Upper lobe of left lung (tissue), 6 donors: ENCODE measurements around the gene ERC1. TPM values are rescaled to one million over a fixed set of nuclear protein-coding genes. Genes with fewer than 3 reads are reported as not detected.

Experiments
- ATAC-seq, 2 donors: fragments of 200-7000 bp; cut with Tn5 transposase; one replicate each; pipeline ENCODE4 v1.9.1; 2022; ENCODE audit warnings: mild to moderate bottlenecking in 2 of 2, moderate library complexity in 2 of 2; ENCODE audit not compliant: low FRiP score in 2 of 2
- DNase-seq, 2 donors: peaks; one replicate each; pipeline ENCODE4 v3.0.0-alpha.2; 2019 to 2020
- H3K27ac ChIP-seq, 4 donors: fragments of 200-600 bp; sonication (generic); one replicate each; pipeline ENCODE4 v1.5.1; 2016 to 2019
- H3K27me3 ChIP-seq, 4 donors: fragments of 200-600 bp; sonication (generic); one replicate each; pipeline ENCODE4 v1.5.1; 2017 to 2019
- H3K36me3 ChIP-seq, 4 donors: fragments of 200-600 bp; sonication (generic); one replicate each; pipeline ENCODE4 v1.5.1; 2016 to 2019
- H3K4me1 ChIP-seq, 4 donors: fragments of 200-600 bp; sonication (generic); one replicate each; pipeline ENCODE4 v1.5.1; 2018 to 2019
- H3K4me3 ChIP-seq, 4 donors: fragments of 200-600 bp; sonication (generic); one replicate each; pipeline ENCODE4 v1.5.1; 2017 to 2019; ENCODE audit warnings: mild to moderate bottlenecking in 2 of 4, moderate library complexity in 1 of 4
- H3K9me3 ChIP-seq, 4 donors: fragments of 200-600 bp; sonication (generic); one replicate each; pipeline ENCODE4 v1.5.1; 2018 to 2019
- EP300 ChIP-seq, 4 donors: sonication (generic); formaldehyde crosslinking; IDR thresholded peaks; one replicate each; pipeline ENCODE4 v1.5.1; 2017; ENCODE audit warnings: antibody characterized with exemption in 4 of 4, control low read depth in 2 of 4
- POLR2A ChIP-seq, 4 donors: fragments of 450-650 bp; IDR thresholded peaks; one replicate each; pipeline ENCODE4 v1.5.1; 2016 to 2017; ENCODE audit warnings: antibody characterized with exemption in 4 of 4, mild to moderate bottlenecking in 2 of 4
- POLR2AphosphoS5 ChIP-seq, 2 donors: sonication (generic); formaldehyde crosslinking; IDR thresholded peaks; one replicate each; pipeline ENCODE4 v1.5.1; 2017; ENCODE audit warnings: antibody characterized with exemption in 2 of 2
- WGBS, 2 donors: methylation state at CpG; one replicate each; pipeline ENCODE4 v1.1.5; 2017 to 2018; 5-methylcytosine and 5-hydroxymethylcytosine counted together
- total RNA-seq, 6 donors: library from RNA; depleted of rRNA in 4 of 6; stranded (reverse); fragments of >200 nt in 4 of 6; gene quantifications; one replicate each; pipeline versions ENCODE4 v1.1.0 to v1.2.1, GENCODE V29; 2016 to 2021
- TF ChIP-seq, protein P1 (sequence below), 6 experiments: fragments of 450-650 bp in 4 of 6; fragments of 200-600 bp in 2 of 6; sonication (generic) in 2 of 6; IDR thresholded peaks; one replicate each; pipeline ENCODE4 v1.5.1; 2016 to 2019; ENCODE audit warnings: antibody characterized with exemption in 6 of 6
- donor health status: DM: no; HTN: no; CAD: no; lungs with moderate emphysema.
- donor health status: DM: no; HTN: yes; CAD: no; lungs with severe emphysema.

The ERC1 gene
- total RNA-seq, 6 donors from 2014 or later = 37.7 to 158 (median 60.1) TPM

- Histone ChIP-seq H3K9me3 (no peaks in the 10 kb centered on the region), H3K27ac (no peak overlapping the region), H3K27me3 (no peaks in the 10 kb centered on the region), H3K4me1 (no peaks in the 10 kb centered on the region), H3K4me3 (no peak overlapping the region), H3K36me3 (peaks cover 0 to 15% (median 3%) of the 10 kb centered on the region in 4 donors)
- no peak for ATAC-seq
- WGBS, 2 donors = 97 to 98% methylated on average over 5 of the region's 5 CpGs
- no peak for DNase-seq
- TF ChIP-seq, protein P1, sequence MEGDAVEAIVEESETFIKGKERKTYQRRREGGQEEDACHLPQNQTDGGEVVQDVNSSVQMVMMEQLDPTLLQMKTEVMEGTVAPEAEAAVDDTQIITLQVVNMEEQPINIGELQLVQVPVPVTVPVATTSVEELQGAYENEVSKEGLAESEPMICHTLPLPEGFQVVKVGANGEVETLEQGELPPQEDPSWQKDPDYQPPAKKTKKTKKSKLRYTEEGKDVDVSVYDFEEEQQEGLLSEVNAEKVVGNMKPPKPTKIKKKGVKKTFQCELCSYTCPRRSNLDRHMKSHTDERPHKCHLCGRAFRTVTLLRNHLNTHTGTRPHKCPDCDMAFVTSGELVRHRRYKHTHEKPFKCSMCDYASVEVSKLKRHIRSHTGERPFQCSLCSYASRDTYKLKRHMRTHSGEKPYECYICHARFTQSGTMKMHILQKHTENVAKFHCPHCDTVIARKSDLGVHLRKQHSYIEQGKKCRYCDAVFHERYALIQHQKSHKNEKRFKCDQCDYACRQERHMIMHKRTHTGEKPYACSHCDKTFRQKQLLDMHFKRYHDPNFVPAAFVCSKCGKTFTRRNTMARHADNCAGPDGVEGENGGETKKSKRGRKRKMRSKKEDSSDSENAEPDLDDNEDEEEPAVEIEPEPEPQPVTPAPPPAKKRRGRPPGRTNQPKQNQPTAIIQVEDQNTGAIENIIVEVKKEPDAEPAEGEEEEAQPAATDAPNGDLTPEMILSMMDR (IDR thresholded peaks at IDR 0.05) = no peak
- TF ChIP-seq EP300 (IDR thresholded peaks at IDR 0.05) (no peak), POLR2A (IDR thresholded peaks at IDR 0.05) (no peak), POLR2AphosphoS5 (IDR thresholded peaks at IDR 0.05) (no peak)
Measured at GRCh38 chr12:1405619-1406018, 414.6 kb downstream of the ERC1 start.

DNA sequence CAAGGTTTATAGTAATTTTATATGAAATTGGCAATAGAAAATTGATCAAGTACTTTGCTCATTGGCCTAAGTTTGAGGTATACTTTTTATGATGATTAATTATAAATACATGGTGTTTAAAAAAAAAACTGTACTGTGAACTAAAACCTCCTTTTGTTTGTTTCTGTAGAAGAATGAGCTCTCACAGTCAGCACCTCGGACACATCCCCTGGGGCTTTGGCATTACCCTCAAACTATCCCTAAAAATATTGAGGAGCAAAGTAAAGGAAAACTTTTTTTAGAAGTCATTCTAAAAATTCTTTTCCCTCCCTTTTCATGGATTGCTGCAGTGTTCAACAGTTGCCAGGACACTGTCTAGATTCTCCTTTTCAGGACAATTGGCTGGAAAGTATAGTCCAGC is 419.8 kb downstream of the ERC1 start:
- Histone ChIP-seq H3K36me3 (peaks cover 0 to 23% (median 3%) of the 10 kb centered on the region in 4 donors), H3K4me1 (no peaks in the 10 kb centered on the region), H3K27me3 (no peaks in the 10 kb centered on the region), H3K27ac (no peak overlapping the region), H3K4me3 (no peak overlapping the region), H3K9me3 (no peaks in the 10 kb centered on the region)
- no peak for DNase-seq
- no peak for TF ChIP-seq POLR2A (IDR thresholded peaks at IDR 0.05)
- no peak for TF ChIP-seq POLR2AphosphoS5 (IDR thresholded peaks at IDR 0.05)
- TF ChIP-seq, protein P1 (IDR thresholded peaks at IDR 0.05) = no peak
- no peak for TF ChIP-seq EP300 (IDR thresholded peaks at IDR 0.05)
- 95 to 96% methylated on average over 1 of the region's 1 CpG for WGBS, 2 donors
- no peak for ATAC-seq

GRCh38 chr12:1413930-1414329 is 422.9 kb downstream of the ERC1 start:
- Histone ChIP-seq H3K36me3 (peaks cover 0 to 21% (median 3%) of the 10 kb centered on the region in 4 donors), H3K27me3 (no peaks in the 10 kb centered on the region), H3K4me1 (no peaks in the 10 kb centered on the region), H3K9me3 (no peaks in the 10 kb centered on the region), H3K27ac (no peak overlapping the region), H3K4me3 (no peak overlapping the region)
- WGBS, 2 donors = 95 to 97% methylated on average over 3 to 12 of the region's 12 CpGs
- no peak for ATAC-seq
- DNase-seq = peak in 1 of 2 donors; percentile 22
- TF ChIP-seq POLR2AphosphoS5 (IDR thresholded peaks at IDR 0.05) (no peak), POLR2A (IDR thresholded peaks at IDR 0.05) (no peak), EP300 (IDR thresholded peaks at IDR 0.05) (no peak)
- TF ChIP-seq, protein P1 (IDR thresholded peaks at IDR 0.05) = no peak

- no peak overlapping the region for H3K4me3 ChIP-seq
- WGBS, 2 donors = 80 to 89% methylated on average over 2 of the region's 2 CpGs
- TF ChIP-seq EP300 (IDR thresholded peaks at IDR 0.05) (no peak), POLR2A (IDR thresholded peaks at IDR 0.05) (no peak), POLR2AphosphoS5 (IDR thresholded peaks at IDR 0.05) (no peak)
- TF ChIP-seq, protein P1 (IDR thresholded peaks at IDR 0.05) = no peak
- peaks cover 7 to 14% (median 11%) of the 10 kb centered on the region in 4 donors for H3K9me3 ChIP-seq
- H3K4me1 ChIP-seq = no peaks in the 10 kb centered on the region
- no peak overlapping the region for H3K27ac ChIP-seq
- no peaks in the 10 kb centered on the region for H3K27me3 ChIP-seq
- no peak for DNase-seq
- H3K36me3 ChIP-seq = peaks cover 0 to 8% (median 0%) of the 10 kb centered on the region in 4 donors
- ATAC-seq = no peak
Measured at GRCh38 chr12:1418144-1418543, 427.1 kb downstream of the ERC1 start.

- Histone ChIP-seq H3K9me3 (peaks cover 7 to 14% (median 11%) of the 10 kb centered on the region in 4 donors), H3K27ac (no peak overlapping the region), H3K36me3 (peaks cover 0 to 8% (median 0%) of the 10 kb centered on the region in 4 donors), H3K27me3 (no peaks in the 10 kb centered on the region), H3K4me1 (peaks cover 0 to 4% (median 0%) of the 10 kb centered on the region in 4 donors), H3K4me3 (no peak overlapping the region)
- WGBS, 2 donors = 60 to 85% methylated on average over 1 of the region's 1 CpG
- ATAC-seq (no peak), DNase-seq (no peak)
- TF ChIP-seq EP300 (IDR thresholded peaks at IDR 0.05) (no peak), POLR2A (IDR thresholded peaks at IDR 0.05) (no peak)
- TF ChIP-seq, protein P1 (IDR thresholded peaks at IDR 0.05) = no peak
Measured at GRCh38 chr12:1419849-1420371, 428.9 kb downstream of the ERC1 start.
